ENCODE measurements around the gene HEBP1. TPM values are rescaled to one million over a fixed set of nuclear protein-coding genes. Genes with fewer than 3 reads are reported as not detected.

The HEBP1 gene
- total RNA-seq, 1 donor from 2014 or later: 83.8 TPM

DNA sequence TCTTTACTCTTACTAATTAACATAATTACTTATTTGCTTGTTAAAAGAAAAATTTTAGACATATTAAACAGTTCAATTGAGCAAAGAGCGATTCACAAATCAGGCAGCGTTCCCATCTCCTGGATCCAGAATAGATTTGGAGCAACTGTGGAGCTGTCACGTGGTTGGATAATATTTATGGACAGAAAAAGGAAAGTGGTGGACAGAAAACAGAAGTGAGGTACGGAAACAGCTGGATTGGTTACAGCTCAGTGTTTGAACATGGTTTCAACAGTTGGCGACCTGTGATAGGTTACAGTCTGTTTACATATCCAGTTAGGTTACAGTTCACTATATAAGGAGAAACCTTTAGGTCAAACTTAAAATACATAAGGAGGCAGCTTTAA, 24.5 kb upstream of the HEBP1 start:
- DNase-seq (ENCODE audit: low spot score): no peak

DNA sequence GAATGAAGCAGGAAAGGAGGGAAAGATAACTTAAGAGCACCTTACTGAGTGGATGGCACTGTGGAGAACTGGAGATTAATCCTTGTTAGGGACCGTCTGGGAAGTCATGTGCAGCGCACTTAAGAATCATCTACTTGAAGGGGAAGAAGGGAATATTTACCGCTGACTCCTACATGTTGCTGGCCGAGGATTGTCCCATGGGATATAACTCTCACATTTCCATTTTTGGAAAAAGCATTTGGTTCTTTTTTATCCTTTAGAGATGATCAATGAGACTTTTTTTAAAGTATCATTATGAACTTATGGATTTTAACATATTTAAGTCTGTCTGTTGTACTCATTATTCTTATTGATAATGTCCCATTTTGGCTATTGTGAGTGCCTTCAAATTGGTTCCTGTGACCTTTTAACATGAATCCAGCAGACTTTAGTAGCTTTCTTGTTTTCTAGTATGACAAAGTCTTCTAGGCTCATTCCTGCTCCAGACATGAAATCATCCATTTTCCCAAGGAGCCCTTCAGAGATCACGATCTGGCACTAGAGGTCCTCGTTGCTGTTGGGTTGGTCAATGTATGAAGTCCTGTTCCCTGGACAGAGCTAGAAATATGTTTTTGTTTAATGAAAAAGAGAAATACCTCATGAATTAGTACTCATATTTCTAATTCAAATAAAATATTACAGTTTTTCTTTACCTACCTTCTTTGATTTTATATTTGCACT, 23.9 kb upstream of the HEBP1 start:
- DNase-seq (ENCODE audit: low spot score): no peak

DNA sequence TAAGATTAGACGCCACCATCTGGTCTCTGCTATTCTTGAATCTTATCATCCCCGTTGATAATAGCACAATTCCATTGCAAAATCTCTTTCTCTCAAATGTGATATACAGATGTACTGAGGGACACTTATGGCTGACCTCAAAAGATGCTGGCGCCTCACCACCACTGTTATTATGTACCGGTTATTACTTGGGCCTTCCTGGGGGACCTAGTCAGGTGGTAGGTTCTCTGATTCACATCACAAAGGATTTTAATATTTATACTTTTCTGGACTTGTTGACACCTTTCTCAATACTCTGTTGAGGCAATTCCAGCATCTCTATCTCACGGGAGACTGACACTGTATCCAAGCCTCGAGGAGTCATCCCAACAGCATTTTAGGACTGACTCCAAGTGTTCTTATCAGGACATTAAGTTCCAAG, 22.8 kb upstream of the HEBP1 start:
- DNase-seq (ENCODE audit: low spot score): no peak

DNA sequence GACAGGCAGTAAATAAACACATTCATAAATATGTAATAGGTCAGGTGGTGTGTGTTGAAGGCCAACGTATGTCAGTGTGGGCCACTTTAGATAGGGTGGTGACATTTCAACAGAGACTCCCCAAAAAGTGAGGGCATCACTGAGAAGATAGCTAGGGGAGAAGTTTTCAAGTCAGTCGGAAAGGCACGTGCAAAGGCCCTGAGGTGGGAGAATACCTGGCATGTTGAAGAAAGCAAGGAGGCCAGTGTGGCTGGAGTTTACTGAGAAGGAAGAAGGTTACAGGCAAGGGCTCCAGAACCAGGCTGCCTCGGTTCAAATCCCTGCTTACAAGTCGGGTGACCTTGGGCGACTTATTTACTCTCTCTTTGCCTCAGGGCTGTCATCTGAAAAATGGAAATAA, 11.0 kb upstream of the HEBP1 start:
- DNase-seq (ENCODE audit: low spot score): no peak

DNA sequence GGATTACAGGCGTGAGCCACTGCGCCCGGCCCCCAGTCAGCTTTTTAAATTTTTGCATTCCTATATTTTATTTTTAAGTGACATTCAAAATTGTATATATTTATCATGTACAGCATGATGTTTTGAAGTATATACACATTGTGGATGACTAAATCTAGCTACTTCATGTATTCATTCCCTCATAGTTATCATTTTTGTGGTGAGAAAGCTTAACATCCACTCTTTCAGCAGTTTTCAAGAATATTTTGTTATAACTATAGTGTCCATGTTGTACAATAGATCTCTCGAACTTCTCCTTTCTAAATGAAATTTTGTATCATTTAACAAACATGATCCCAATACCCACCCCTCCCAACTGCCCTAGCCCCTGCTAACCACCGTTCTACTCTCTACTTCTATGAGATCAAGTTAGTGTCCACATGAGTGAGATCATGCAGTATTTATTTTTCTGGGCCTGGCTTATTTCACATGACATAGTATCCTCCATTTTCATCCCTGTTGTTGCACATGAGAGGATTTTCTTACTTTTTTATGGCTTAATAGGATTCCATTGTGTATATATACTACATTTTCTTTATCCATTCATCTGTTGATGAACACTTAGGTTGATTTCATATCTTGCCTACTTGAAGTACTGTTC, 8.8 kb upstream of the HEBP1 start:
- no peak for DNase-seq (ENCODE audit: low spot score)

DNA sequence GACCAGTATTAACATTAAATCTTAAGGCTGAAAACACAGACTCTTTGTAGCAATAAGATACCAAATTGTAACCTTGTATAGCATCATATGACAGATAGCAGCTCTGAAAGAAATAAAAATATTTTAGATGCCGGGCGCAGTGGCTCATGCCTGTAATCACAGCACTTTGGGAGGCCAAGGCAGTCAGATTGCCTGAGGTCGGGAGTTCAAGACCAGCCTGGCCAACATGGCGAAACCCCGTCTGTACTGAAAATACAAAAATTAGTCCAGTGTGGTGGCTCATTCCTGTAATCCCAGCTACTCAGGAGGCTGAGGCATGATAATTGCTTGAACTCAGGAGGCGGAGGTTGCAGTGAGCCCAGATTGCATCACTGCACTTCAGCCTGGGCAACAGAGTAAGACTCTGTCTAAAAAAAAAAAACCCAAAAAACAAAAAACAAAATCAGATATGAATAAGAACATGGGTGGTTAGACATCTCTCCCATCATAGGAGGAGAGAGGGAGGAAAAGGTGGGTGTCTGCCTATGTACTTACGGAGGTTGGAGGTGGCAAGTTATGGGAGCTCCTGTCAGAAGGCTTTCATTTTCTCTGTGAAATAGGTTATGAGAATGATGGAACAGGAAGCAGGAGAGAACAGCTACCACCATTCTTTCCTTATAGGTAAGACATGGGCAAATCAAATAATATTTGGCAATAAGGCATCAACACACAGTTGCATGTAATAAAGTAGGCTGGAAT, 7.6 kb upstream of the HEBP1 start:
- no peak for DNase-seq (ENCODE audit: low spot score)

DNA sequence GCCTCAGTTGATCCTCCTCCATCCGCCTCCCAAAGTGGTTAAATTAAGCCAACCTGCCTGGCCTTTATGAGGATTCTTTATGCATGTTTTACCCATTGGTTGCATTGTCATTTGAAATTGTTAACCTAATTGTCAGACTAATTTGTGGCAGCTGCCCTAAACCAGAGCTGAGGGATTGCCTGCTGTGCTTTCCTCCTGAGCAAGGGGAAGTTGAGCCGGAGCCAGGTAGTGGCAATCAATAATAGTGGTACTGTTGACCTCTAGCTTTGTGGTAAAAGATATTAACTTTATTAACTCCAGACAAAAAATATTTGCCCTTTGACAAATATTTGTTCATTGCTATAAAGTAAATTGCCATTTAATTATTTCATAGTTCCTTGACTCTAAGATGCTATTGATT, 5.6 kb upstream of the HEBP1 start:
- DNase-seq (ENCODE audit: low spot score): no peak

DNA sequence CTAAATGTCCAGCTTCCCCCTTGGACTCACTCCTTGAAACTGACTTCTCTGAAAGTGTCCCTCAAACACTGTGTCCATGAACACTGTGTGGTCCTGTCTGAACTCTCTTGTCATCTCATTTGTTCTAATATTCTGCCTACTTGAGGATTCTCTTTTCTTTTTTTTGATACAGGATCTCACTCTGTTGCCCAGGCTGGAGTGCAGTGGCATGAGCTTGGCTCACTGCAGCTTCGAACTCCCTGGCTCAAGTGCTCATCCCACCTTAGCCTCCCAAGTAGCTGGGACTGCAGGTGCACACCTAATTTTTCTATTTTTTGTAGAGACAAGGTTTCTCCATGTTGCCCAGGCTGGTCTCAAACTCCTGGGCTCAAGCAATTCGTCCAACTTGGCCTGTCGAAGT, 4.9 kb upstream of the HEBP1 start:
- DNase-seq (ENCODE audit: low spot score): no peak

DNA sequence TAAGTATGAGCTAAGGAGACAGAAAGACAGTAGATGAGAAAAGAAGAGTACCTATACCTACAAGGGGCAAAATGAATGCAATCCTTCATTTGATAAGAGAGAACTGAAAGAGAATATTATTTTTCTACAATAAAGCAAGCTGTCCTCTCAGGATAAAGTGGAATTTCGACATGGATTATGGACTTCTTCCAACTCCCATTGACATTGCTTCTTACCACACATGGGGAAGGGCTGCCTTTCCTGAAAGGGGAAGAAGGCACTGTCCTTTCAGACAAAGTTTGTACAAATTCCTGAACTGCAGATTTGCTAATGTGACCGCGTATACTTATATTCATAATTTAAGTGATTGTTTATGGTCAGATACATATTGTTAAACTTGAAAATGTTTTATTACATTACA, 4.3 kb upstream of the HEBP1 start:
- no peak for DNase-seq (ENCODE audit: low spot score)

DNA sequence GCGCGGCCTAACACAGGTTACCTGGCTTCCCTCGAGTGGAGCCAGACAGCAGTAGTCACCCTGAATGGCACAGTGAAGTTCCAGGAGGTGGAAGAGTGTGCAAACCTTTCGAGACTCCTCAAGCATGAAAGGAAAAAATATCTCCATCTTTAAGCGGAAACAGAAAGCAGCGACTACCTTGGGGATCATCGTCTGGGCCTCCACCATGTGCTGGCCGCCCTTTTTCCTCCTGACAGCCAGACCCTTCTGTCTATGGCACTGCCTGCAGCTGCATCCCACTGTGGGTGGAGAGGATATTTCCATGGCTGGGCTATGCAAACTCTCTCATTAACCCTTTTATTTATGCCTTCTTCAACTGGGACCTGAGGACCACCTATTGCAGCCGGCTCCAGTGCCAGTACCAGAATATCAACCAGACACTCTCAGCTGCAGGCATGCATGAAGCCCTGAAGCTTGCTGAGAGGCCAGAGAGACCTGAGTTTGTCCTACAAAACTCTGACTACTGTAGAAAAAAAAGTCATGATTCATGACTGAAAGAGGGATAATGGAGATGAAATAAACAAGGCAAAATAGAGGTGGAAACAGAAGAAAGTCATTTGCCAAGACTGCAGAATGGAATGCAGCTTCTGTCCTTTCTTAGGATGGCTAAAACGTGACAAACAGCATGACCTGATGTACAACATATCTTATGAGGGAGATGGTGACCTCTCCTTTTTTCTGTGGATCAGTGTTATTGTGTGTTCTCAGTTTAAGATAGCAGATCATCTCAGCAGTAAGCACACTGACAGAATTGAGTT, 2.4 kb upstream of the HEBP1 start:
- no peak for DNase-seq (ENCODE audit: low spot score)

DNA sequence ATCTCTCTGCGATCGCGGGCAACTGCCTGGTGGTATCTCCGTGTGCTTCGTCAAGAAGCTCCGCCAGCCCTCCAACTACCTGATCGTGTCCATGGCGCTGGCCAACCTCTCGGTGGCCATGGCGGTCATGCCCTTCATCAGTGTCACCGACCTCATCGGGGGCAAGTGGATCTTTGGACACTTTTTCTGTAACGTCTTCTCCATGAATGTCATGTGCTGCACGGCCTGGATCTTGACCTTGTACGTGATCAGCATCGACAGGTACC, 1.6 kb upstream of the HEBP1 start:
- no peak for DNase-seq (ENCODE audit: low spot score)

DNA sequence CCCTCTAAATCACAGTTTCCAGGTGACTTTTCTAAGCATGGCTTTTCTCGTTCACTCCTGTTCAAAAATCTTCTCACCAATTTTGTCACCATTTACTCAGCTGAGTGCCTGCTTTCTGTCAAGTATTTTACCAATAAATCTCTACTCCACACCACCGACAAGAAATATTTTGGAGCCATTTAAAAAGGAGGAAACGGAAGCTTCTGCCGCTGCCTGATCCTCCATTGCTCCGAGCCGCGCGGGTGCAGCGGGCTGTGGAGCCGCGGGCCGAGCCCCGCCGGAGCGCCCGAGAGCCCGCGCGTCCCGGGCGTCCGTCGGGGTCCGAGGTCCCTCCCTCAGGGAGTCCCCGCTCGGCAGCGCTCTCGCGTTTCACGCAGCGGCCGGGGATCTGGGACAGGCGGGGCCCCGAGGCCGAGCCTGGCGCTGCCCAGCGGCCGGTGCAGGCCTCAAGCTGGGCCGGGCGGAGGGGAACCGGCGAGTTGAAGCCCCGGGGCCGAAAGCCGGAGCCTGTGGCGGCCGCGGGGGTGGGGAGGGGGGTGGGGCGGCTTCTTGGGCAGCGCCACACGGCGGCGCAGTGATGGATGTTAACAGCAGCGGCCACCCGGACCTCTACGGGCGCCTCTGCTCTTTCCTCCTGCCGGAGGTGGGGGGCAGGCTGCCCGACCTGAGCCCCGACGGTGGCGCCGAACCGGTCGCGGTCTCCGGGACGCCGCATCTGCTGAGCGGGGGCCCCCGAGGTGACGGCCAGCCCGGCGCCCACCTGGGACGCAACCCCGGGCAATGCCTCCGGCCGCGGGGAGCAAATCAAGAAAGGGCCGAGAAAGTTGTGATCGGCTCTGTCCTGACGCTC, 1.1 kb upstream of the HEBP1 start:
- no peak for DNase-seq (ENCODE audit: low spot score)

DNA sequence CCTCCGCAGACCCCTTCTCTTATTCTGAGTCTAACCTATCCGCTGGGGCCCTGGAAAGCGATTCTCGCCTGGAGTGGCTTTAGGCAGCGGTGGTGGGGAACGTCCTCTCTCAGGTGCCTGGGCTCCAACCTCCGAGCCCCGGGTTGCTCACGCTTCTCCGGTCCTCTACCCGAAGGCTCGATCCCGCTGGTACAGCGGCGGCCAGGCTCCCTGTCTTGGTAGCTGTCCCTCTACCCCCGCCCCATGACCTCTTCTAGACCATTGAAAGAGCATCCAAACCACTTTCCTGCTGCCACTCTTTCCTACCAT, 505 bp upstream of the HEBP1 start:
- no peak for DNase-seq (ENCODE audit: low spot score)

DNA sequence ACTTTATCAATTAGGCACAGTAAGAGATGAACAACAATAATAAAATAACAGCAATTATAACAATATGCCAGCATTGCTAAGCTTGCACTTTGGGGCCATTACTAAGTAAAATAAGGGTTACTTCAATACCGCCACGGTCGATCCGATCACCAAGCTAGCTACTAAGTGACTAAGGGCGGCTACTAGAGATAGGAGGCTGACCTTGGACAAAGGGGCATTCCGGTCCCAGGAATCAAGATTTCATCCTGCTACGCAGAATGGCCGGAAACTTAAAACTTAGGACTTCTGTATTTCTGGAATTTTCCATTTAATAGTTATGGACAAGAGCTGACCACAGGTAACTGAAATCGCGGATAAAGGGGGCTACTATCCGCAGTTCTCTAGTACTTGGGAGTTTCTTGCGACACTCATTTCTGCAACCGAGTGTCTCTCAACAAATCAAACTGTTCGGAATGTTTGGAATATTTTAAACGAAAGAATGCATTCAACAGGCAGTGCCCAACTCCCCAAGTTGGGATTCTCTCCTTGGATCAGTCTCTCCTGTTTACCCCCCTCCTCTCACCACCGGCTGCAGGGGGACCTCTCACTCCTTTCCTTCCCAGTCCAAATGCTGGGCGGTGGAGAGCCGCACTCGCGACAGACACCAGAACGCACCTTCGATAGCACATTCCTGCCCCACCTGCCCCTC, 650 bp downstream of the HEBP1 start:
- no peak for DNase-seq (ENCODE audit: low spot score)

DNA sequence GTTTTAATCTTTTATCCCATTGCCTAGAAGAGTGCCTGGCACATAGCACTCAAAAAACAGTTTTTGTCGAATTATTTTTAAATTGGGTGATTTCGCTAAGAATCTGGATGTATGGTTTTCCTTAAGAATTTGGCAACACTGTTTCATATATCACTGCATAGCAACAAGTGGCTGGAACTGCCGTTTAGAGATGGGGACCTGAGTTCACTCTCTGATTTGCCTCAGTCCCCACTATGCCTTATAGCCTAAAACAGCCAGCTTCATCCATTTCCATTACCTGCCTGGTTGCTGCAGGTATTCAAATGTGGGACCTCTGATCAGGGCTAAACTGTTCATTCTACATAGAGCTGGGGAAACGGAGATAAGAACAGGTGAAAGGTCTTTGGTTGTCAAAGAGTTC, 1.8 kb downstream of the HEBP1 start:
- no peak for DNase-seq (ENCODE audit: low spot score)

DNA sequence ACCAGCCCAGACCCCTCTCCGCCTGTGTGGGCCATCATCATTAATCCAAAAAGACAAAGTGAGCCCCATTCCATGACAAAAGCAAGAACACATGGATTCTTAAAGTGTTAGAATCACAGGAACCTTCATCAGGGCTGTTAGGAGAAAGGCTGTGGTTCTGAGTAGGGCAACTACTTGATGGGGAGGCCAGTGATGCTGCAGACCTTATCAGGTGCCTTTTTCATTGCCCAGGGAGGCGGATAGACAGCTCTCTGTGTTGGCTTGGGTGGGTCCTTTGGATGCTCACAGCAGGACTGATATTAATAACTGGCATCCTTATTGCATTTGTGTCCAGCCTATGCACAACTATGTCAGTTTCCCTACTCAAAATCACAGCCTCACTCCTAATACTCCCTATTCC, 2.3 kb downstream of the HEBP1 start:
- no peak for DNase-seq (ENCODE audit: low spot score)

DNA sequence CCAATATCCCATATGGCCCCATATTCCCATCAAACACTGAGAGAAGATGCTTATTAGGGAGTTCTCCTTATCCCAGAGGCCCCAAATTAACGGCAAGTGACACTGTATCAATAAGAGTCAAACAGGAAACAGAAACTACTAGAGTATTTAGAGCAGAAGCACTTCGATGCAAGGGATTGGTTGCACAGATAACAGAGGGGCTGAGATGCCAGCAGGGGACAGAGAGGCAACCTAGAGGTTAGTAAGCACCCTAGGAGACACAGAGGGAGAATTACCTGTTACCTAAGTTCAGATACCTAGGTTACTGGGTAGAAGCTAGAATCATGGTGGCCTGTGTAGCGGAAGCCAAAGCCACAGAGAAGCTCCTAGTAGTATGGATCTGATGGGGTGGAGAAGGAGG, 2.9 kb downstream of the HEBP1 start:
- no peak for DNase-seq (ENCODE audit: low spot score)

DNA sequence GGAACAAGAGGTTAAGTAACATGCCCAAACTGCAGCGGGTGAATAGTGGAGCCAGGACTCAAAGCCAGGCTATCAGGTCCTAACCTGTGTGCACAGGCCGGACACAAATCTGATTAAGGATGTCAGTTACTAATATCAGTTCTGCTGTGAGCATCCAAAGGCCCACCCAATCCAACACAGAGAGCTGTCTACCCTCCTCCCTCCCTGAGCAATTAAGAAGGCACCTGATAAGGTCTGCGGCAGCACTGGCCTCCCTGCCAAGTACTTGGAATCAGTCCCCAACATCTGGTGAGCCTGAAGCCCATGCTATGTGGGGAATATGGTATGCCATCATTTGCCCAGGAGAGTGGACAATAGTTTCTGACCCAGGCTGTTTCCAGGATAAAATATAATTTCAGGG, 3.9 kb downstream of the HEBP1 start:
- no peak for DNase-seq (ENCODE audit: low spot score)

DNA sequence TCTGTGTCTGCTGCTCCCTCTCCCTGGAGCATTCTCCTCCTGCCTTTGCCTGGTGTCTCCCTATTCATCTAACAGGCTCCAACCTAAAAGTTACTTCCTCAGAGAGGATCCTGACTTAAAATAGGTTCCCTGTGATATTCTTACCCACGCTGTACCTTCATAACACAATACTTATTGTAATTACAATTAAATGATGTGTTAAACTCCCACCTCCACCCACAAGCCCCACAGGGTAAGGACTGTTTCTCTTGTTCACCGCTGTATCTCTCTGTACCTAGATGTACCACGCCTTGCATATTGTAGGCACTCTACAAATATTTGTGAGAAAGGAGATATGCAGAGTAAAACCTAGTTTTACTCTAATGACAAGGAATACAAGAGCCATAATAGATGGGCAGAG, 5.0 kb downstream of the HEBP1 start:
- DNase-seq (ENCODE audit: low spot score): no peak

DNA sequence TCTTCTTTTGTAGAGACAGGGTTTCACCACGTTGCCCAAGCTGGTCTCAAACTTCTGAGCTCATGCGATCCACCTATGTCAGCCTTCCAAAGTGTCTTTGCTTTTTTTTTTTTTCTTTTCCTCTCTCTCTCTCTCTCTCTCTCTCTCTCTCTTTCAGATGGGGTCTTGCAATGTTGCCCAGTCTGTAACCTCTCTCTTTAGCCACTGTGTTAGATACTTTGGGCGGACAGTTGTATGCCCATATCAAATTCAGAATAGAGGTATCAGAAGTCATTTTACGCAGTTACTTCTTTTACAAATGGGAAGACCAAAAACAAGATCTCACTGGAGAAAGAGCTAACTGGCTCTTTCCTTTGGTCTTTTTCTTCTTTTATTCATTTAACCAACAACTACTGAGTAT, 6.7 kb downstream of the HEBP1 start:
- no peak for DNase-seq (ENCODE audit: low spot score)
